DMS114 treated with DMSO at 0.1 percent for 48 hours (cell line): ENCODE measurements around the gene PLIN5.

Source experiments
- DNase-seq: peaks from one replicate; lab custom pipeline; 2025; ENCODE audit not compliant: unreplicated experiment; lab: John Stamatoyannopoulos, UW

Gene PLIN5

GRCh38 chr19:4506449-4507149 is 28.4 kb downstream of the PLIN5 start:
- DNase-seq: no peak

DNA sequence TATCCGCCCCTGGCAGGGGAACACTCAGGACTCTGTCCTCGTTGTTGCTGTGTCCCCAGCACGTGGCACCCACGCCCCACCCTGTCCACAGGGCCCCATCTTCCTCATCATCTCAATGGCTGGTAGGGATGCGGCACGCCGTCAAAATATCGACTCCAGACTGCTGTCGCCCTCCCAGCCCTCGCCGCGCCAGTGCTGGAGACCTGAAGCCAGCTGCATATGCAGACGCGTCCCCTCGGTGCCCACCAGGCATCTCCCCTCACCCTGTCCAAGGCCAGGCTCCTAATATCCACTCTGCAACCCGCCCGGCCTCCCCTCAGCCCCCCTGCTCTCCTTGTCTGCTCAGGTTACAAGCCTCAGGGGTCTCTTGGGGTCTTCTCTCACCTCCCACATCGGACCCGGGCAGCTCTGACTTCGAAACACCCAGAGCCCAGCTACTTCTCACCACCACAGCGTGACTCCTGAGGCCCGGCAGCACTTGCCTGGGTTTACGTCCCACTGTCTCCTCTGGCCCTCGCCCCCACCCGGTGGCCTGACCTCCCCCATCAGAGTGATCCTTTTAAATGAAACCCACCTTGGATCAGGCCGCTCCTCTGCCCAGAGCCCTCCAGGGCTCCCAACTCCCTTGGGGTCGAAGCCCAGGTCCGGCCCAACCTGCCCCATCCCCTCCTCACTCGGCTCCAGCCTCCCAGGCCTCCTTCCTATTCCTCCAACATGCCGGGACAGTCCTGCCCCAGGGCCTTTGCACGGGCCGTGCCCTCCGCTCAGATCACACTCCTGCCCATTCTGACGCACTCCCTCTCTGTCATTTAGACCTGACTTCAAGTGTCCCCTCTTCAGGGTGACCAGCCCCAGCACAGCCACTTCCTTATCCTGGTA is 29.2 kb downstream of the PLIN5 start:
- DNase-seq: no peak

GRCh38 chr19:4504891-4505569 is 30.0 kb downstream of the PLIN5 start:
- DNase-seq: no peak

DNA sequence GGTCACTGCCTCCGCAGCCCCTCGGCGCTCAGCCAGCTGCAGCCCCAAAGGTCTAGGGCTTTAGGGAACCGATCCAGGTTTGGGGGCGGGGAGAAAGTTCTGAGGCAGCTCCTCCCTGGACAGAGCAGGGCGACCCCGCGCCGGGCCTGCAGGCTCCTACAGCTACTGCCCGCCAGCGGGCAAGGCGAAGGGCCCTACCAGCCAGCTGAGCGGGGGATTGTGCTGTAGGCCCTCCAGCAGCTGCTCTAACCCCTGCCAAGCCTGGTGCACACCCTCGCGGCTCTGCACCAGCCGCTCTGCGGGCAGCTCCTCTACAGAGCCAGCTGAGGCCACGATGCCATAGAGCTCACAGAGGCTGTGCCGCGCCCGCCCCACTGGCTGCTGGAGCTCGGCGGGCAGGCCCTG is 30.7 kb downstream of the PLIN5 start:
- no peak for DNase-seq

DNA sequence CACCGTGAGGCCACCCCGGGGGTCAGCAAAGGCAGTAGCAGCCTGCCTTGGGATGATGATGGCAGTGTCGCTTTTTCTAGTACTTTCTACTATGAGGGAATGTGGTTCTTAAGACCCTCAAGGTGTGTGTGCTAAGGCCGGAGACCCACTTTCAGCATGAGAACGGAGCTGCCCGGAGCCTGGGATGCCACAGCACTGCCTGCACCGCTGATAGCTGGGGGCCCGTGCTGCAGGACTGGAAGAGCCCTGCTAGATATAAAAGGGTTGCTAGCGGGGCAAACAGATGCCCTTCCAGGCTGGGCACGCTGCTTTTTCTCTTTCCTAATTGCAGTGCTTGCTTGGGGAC is 31.2 kb downstream of the PLIN5 start:
- DNase-seq: no peak

DNA sequence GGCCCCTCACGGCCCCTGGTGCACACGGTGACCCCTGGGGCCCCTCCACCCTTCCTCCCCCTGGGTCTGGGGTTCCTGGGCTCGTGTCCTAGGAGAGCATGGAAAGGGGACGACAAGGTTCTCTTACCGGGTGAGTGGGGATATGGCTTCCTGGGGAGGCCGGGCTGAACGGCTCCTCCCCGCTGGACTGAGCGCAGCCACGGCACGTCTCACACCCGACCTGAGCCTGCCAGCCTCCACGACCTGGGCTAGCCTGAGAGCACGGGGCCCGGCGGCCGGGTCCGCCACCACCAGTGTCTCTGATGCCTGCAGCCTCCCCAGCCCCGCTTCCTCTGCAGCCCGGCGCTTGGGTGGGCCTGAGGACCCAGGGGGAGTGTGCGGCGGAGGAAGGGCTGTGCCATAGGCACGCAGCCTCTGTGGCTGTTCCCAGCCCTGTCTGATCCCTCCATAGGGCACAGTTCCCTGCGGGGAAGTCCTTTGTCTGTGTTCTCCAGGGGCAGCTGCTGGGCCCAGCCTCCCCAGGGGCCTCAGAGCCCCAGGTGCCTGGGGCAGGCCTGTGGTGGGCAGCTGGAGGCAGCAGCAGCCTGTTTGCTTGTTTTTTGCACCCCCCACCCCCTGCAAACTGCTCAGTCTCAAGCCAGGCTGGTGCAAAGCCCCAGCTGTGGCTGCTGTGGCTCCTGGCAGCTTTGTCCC is 31.7 kb downstream of the PLIN5 start:
- no peak for DNase-seq

DNA sequence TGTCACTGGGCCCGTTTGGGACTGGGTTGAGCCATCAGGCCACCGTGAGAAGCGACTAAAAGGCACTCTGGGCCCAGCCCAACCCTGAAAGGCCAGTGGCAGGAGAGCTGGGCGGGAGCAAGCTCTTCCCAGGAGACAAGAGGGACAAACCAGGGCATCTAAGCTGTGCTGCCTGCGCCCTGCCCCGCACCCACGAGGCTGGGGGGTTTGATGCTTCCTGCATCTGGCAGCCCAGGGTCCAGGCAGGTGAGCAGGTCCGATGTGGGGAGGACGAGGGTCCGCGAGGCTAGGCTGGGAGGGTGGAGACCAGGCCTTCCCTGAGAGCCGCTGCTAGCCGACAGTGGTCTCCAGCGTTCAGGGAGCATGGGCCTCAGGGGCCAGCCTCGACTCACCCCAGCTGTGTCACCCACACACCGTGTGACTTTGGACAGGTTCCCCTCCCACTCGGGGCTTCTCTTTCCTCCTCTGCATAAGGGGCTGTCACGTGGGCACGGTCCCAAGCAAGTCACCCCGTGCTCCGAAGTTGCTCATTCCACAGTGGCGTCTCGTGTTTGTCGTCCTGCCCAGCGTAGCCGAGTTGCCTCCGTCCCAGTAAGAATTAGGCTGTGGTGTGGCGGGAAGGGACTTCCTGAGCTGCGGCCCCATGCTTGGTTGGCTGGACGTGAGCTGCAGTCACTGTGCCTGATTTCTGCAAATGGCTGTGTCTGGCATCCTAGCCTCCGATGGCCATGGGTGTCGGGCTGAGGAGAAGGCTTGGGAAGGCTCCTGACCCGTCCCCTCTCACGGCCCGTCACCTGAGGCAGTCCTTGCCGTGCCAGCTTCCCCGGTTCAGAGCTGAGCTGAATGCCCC is 32.5 kb downstream of the PLIN5 start:
- DNase-seq: no peak

GRCh38 chr19:4501691-4502090 is 33.3 kb downstream of the PLIN5 start:
- no peak for DNase-seq

DNA sequence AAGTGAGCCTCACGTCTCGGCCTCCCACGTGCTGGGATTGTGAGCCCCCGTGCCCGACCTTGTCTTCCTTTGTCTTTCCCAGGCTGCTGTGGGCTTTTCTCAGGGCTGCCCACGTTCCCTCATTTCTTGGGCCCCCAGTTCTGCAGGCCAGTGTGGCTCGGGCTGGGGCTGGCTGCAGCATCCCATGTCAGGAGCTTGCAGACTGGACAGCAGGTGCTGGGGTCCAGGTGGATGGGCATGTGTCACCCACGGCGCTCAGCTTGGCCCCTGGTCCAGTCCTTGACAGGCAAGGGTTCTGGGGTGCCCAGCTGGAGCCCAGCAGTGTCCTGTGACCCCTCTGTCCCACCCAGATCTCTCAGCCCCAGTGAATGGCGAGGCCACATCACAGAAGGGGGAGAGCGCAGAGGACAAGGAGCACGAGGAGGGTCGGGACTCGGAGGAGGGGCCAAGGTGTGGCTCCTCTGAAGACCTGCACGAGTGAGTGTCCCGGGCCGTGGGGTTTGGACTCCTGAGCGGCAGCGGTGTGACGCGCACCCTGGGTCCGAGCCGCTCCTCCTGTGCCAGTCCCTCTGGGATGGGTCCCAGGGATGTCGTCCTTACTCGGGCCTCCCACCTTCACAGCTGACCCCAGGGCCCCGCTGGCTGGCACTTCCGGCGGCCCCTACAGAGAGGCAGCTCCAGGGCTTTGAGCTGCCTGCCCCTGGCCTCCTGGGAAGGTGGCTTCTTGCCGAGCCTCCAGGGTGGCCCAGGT is 34.0 kb downstream of the PLIN5 start:
- no peak for DNase-seq

GRCh38 chr19:4499855-4500254 is 35.2 kb downstream of the PLIN5 start:
- no peak for DNase-seq

DNA sequence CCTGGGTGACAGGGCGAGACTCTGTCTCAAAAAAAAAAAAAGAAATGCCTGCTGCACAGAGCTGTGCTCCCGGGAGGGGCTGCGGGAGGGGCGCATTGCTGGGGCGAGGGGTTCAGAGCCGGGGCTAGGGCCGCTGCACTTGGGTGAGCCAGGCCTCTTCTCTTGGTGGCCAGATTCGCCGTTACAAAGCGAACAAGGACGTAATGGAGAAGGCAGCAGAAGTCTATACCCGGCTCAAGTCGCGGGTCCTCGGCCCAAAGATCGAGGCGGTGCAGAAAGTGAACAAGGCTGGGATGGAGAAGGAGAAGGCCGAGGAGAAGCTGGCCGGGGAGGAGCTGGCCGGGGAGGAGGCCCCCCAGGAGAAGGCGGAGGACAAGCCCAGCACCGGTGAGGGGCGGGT is 35.7 kb downstream of the PLIN5 start:
- no peak for DNase-seq

DNA sequence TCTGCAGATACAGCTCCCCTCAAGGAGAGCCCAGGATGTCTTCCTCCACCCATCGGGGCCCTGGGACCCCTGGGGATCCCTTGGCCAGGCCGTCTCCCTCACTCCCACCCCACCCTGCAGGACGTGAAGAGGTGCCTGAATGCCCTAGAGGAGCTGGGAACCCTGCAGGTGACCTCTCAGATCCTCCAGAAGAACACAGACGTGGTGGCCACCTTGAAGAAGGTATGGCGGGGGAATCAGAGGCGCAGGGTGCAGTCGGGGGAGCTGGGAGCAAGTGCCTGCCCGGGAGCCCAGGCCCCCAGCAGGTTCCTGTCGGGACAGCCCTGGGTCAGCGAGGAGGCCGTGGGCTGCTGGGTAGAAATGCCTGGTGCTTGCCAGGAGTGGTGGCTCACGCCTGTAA is 36.3 kb downstream of the PLIN5 start:
- DNase-seq: no peak

DNA sequence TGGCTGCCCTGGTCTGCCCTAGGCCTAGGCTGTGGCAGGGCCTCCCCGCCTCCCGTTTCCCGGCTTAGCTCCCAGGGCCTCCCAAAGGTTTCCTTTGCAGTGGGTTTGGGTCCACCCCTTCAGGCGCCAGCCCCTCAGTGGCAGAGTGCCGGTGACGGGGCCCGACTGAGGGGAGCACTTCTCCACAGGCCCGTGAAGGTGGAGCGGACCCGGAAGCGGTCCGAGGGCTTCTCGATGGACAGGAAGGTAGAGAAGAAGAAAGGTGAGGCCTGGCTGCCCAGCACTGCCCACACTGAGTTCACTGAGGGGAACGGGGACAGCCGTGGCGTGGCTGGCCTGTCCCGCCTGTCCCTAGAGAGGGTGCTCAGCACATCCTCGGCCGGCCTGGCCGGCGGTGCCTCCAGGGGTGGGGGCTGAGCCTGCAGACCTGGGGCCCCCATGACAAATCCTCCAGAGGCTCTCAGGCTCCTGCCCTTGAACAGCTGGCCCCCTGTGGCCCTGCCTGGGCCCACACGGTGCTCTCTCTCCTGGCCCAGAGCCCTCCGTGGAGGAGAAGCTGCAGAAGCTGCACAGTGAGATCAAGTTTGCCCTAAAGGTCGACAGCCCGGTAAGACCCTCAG is 37.1 kb downstream of the PLIN5 start:
- no peak for DNase-seq

DNA sequence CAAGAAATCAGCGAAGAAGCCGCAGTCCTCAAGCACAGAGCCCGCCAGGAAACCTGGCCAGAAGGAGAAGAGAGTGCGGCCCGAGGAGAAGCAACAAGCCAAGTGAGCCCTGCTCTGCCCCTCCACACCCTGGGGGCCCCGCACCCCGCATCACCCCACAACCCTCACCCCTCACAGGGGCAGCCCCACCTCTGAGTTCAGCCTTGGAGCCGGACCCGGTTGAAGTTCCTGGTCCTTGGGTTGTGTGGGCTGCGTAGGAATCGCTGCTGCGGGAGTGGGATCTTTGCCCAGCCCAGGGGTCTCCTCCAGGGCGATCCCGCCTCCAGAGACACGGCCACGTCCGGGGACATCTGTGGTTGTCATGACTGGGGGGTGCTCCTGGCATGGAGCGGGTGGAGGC is 38.7 kb downstream of the PLIN5 start:
- no peak for DNase-seq

DNA sequence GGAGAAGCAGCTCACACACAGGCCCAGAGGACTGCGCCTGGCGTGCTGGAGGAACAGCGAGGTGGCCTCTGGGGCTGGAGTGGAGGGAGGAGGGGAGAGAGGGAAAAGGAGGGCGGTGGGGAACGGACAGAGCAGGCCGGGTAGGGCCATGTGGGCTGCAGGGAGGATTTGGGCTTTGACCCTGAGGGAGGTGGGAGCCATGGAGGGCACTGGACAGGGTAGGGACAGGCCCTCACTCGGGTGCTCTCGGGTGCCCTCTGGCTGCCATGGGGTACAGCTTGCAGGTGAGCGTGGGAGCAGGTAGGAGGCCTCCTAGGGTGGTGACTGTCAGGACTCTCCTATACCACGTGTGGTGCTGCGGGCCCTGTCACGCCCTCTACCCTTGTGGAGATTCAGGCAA is 39.6 kb downstream of the PLIN5 start:
- no peak for DNase-seq

- no peak for DNase-seq
These were observed 40.3 kb downstream of the PLIN5 start for GRCh38 chr19:4494691-4495064.

GRCh38 chr19:4493929-4494690 is 40.9 kb downstream of the PLIN5 start:
- no peak for DNase-seq

- DNase-seq: no peak
These were observed 41.7 kb downstream of the PLIN5 start for GRCh38 chr19:4493104-4493928.
